Measurements from ENCODE around the gene GARNL3.

Gene GARNL3

DNA sequence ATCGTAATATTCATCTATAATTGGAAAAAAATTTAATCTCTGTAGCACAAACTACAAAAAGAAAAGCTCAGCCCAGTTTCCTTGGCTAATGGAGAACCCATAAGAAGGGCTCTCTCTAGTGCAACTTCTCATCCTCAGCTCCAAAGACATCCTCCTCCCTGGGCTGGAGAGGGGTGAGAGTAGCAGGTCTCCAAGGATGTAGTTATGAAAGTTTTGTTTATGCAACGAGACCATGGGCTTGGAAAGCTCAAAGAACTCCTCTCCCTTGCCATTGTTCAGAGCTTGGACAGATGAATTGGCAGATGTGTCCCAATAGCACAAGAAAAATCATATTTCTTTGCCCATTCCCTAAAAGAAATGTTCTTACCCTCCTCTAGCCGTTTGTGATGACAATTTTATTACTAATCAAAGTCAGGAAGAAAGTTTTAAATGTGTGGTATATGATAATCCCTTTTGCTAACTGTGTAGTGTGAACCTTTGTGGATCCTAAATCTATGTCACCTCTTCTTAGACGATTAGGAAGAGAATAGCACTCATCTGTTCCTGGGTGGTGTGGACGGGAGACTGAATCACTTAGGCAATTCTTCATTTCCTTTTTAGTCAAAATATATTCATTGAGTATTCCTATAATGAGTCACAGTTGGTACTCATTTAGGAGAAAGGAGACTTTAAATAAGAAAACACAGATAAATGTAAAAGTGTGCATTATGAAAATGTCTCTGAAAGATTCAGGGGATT lies 52.2 kb downstream of the GARNL3 start:
- no peak for DNase-seq

DNA sequence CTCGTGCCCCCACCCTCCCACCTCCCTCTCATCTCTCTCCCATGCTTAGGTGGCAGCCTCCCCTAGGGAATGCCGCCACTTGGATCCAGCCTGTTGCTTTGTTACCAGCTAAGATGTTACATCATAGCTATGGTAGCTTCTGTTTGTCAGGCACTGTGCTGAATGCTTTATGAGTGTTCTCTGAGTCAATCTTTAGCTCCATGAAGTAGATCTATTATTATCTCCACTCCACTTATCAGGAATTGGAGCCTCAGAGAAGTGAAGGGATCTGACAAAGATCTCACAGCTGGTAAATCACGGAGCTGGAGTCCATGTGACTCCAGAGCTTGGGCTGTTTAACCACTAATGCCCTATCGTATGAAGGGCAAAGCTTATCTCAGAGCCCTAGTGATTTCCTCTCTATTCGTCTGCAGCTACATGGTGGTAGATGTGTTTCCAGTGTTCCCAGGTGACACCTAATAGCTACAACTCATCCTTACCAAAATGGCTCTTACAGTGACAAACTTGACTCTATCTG lies 54.1 kb downstream of the GARNL3 start:
- no peak for DNase-seq

DNA sequence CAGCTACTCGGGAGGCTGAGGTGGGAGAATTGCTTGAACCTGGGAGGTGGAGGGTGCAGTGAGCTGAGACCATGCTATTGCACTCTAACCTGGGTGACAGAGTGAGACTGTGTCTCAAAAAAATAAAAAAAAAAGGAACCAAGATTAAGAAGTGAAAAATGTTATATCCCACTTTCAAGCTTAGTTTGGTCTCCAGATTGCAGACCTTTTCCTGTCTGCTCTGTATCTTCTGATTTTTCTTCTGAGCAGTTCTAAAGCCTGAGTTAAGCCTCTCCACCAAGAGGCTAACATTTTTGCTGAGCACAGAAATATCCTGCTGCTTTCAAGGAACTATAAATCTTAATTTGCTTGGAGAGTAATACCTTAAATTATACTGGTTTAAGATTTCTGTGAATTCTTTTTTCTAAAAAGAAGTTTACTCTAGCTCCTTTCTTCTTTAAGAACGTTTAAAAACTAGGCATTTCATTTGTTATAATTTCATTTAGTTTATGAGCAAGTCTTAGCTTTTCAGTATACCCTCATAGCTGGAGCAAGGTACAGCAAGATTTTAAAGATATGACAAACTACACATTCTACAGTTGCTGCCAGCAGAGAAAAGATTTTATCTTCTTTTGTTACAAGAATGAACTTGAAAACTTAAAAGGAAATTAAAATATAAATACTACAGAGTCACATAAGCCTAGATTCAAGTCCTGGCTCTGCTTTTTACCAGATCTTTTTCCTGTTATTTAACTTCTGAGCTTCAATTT lies 55.0 kb downstream of the GARNL3 start:
- DNase-seq, result no peak

DNA sequence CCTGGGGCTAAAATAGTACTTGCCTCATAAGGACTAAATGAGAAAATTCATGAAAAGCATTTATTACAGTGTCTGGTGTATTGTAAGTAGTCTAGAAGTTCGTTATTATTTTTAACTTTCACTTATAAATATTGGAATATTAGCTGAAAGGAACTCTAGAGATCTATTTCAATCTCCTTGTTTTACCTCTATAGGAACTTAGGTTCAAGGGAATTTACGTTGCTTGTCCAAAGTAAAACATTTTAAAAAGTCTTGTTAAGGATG lies 55.5 kb downstream of the GARNL3 start:
- DNase-seq, result no peak

DNA sequence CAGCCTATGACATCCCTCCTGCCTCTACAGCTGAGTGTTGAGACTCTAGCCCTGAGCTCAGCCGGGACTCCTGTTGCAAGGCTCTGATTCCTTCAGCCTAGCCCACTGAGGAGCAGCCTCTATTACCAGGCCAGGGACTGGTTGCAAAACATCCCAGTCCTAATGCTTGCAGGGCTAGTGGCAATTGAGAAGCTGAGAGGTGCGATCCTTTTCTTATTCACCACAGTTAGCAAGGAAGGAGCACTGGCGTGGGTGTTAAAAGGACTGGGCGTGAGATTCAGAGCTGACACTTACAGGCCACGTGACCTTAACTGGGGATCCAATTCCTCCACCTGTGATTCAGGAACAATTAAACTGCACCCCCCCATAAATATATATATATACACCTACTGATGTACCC lies 58.8 kb downstream of the GARNL3 start:
- no peak for DNase-seq

DNA sequence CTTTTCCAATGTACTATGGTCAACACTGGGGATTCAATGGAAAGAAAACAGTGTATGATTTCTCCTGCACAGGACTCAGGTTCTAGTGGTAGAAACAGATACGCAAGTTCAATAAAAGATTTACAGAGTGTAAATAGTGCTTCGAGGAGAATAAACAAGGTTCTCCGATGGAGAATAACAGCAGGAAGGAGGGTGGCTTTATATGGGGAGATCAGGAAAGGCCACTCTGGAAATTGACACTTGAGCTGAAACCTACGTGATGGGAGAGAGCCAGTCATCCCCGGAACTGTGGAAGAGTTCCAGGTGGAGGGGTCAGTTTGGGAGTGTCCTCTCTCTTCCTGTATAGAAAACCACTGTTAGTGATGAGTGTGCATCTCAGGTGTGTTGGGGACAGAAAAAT lies 65.9 kb downstream of the GARNL3 start:
- DNase-seq, result no peak

DNA sequence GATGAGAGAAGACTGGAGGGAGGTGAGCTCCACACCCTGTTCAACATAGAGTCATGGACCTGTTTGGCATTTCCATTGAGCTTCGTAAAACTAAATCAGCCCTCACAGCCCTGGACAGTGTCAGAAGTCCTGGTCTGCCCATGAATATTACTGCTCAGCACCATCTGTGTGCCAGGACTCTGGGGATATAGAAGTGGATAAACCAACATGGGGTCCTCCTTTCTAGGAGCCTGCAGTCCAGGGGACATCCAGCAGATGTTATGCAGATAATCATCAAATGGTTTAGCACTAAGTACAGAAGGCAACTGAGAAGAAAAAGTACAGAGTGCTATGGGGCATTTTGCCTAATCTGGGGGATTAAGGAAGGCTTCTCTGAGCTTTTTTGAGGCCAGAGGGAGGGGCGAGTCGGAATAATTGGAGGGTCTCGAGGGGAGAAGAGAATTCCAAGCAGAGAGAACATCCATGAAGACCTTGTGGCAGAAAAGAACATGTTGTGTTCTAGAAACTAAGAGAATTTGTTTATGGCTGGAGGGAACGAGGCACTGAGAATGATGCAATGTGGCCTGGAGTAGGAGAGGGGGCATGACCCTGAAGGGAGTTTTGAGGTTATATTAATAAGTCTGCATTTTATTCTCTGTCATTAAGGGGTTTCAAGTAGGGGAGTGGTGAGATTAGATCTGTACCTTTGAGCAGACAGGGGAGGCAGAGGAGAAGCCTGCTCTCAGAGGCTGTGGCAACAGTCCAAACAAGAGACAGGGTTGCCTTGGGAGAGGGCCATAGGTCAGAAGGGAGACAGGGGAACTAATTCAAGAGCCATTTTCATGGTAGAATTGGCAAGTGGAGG lies 68.9 kb downstream of the GARNL3 start:
- DNase-seq, result peak; percentile 53

DNA sequence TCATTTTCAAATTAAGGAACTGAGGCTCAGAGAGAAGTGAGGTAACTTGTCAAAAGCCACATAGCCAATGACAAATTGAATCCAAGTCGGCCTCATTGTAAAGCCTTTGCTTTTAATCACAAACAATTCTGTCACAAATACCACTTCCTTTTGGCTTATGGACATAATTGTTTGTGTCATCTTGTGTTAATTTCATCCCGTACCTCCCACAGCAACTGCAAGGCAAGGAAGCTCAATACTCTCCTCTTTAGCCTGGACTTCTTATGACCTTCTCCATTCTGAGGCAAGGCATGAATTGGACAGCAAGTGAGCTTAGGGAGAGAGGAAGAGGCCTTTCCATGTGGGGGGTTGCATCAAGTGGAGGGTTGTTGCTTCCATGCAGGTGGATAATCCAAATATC lies 70.2 kb downstream of the GARNL3 start:
- no peak for DNase-seq

DNA sequence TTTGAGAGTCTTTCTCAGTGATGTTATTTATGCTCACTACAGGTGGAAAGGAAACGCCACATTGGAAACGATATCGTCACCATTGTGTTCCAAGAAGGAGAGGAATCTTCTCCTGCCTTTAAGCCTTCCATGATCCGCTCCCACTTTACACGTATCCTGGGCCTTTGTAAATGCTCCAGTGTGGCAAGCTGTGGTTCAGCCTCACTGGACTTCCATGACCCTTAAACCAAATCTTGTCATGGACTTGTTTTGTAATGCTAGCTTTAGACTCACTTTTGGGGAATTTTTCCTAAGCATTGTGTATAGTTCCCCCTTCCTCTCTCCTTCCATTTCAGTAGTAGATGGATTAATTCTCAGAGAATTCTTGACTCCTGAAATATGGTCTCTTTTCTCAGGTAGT lies 71.5 kb downstream of the GARNL3 start:
- DNase-seq, result no peak

DNA sequence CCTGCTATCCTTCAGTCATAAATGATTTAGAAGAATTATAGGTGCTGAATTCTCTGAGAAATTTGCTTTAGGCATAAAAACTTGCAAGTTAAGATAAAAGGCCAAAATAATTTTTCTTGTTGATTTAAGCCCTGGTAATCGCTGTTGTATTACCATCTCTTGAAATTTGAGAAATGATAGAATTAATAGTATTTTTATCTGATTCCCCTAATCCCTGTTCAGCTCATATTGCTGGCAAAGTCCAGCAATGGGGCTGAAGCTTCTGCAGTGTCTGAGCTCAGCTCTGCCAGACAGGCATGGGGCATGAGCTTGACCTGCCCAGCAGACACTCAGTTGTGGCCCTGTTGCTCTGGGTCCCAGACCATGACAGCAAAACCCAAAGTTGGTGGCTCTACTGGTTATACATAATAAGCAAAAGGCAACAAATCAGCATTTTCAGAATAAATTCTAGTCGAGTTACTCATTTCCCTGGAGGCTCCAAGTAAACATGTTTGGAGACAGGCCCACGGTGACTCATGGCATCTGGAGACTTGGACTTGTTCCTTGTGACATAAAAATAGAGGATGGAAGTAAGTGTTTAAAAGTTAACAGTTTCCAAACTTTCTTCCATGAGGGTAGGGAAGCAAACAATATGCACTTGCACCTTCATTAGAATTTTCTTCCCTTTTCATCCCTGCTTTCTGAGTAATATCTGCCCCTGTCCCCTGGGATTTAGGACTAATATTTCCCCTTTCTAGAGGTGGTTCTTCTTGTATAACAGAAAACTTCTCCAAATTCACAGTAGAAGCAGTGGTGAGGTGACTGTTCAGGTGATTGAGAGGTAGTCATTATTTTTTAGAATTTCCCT lies 72.2 kb downstream of the GARNL3 start:
- DNase-seq, result no peak

DNA sequence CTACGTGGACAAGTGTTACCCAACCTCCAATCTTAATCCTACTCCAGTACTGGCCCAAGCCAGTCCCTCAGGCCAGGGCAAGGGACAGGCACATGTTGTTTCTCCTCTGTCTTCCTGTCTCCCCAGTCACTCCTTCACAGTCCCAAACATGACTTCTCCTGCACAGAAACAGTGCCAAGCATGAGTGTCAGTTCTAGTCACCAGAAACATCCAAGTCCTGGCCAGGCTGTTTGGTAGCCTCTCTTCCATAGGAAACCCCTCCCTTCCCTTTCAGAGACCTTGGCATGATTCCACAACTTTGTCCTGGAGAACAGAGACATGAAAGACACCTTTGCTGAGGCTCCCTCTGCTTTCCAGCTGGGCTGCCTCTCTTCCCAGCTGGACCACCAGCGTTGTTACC lies 76.1 kb downstream of the GARNL3 start:
- DNase-seq, result no peak

DNA sequence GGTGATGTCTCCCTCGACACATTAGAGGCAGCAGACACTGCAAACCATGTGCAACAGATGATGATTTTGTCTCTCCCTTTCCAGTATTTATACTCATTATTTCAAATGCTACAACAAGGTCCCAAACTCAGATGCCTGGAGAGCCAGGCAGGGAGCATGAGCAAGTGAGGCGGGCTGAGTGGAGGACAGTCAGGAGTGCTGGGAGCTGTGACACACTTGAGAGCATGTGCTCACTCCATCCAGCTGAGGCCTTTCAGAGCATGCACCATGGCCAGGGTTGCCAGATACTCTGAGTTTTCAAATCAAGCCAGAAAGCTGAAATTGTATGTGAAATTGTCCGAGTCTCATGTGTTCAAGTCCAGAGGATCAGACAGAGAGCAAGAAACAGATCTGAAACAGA lies 76.6 kb downstream of the GARNL3 start:
- DNase-seq, result no peak

DNA sequence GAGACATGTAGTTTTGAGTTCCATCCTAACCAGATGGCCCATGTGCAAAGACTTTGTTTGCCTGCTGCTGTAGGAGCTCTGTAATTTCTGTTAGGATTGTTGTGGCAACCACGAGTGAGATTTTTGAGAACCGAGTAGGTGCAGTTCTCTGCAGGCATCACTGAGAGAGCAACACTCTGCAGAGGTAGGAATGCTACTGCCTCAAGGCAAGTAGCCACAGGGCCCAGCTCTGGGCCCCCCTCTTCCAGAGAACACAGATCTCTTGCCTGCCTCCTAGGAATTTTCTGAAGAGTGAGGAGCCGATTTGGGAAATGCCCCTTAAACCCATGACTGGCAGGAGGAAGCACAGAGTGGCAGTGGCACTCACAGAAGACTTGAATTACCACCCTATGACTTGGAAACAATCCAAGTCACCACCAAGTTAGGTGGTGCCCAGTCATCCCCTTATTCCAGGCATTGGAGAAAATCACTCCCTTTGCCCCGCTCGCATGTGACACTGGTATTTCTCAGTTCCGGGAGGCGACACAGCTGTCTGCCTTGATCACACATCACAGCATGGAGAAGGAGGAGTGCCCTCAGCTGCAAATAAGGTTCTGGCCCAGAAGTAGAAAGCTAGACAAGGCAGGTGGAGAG lies 79.9 kb downstream of the GARNL3 start:
- no peak for DNase-seq

DNA sequence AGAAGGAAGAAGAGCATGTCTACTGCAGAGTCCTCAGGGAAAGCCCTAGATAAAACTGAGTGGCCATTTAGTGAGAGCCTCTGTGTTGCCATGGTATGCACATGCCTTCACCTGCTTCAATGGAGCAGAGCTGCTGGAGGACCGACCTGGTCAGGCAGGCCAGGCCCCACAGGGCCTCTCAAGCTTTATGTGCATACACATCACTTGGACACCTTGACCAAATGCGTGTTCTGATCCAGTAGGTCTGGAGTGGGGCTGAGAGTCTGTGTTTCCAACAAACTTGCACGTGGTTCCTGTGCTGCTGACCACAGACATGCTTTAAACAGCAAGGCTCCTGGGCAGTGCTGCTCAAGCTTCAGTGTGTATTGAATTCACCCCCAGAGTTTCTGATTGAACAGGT lies 81.0 kb downstream of the GARNL3 start:
- no peak for DNase-seq

DNA sequence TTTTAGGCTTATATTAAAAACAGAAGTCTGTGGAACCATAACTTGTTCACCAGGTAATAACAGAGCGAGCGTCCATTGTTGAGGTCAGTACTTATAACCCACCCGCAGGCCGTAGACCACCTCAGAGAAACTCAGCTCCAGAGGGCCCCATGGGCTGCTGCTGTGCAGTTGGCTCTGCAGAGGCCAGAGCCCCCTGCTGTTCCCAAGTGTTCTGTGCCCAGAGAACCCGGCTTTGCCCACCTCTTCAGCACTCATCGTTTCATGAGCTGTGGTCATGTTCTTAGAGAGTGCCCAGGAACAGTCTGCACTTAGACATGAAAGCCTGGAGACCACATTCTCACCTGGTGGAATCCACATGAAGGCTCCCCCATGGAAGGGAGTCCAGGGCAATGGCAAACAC lies 82.0 kb downstream of the GARNL3 start:
- DNase-seq, result no peak

DNA sequence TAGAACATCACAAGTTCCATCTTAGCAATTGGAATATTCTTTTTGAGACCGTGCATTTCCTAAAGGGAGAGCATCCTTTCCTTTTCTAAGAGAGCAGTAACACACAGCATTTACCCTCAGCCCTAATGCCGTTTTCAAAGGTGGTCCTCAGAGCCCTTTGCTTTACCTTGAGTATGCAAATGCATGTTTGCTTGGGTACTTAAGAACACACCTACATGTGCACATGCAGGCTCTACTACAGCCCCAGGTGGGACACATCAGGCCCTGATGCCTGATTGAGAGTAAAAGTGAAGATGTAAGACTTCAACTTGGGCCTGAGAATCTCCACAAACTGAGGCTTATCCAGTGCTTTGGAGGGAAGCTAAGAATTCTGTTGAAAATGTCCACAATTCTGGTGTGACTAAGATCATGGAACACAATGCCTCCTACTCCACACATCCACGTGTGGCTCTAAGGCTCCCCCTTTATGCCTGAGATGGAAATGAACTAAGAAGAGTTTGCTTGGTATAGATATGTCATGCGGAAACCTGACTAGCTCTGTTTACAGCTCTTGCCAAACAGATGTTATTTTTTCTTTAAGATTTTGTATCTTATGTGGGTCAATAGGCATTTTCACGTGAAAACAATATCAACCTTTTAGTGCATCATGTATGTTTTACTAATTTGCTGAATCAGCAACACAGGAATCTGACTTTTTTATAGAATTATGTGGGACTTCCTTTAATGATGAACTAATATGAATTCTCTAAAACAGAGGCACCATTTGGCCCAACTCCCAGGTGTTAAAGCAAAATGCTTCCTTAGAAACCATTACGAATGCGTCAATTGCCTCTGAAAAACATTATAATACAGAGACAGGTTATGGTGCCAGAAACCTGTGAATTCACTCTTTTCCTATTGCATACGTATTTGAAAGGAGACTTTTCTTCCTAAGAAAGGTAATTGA lies 83.5 kb downstream of the GARNL3 start:
- DNase-seq, result no peak

DNA sequence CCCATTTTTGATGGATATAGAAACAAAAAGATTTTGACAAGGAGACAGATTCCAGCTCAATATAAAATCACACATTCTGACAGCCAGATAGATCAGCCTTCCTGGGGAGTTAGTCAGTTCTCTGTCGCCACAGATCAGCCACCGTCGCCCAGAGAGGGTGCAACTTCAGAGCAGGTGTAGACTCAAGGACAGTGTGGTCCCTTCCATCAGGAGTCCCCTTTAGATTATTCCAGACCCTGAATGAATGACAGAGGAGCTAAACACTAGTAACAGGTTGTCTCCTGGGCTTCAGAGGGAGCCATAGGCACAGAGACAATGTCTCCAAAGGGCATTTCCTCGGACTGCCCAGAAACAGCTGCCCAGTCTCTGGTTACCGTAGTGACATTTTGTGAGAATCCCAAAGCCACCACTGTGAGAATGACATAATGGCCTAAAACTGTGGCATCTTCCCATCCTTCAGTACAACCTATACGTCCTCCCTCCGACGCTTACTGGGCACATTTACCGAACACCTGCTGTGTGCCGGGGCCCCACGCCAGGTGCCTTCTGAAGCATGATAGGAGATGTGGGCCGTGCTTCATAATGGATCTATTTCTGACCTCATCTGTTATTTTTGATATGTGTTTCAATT lies 85.0 kb downstream of the GARNL3 start:
- peak; percentile 44 for DNase-seq

DNA sequence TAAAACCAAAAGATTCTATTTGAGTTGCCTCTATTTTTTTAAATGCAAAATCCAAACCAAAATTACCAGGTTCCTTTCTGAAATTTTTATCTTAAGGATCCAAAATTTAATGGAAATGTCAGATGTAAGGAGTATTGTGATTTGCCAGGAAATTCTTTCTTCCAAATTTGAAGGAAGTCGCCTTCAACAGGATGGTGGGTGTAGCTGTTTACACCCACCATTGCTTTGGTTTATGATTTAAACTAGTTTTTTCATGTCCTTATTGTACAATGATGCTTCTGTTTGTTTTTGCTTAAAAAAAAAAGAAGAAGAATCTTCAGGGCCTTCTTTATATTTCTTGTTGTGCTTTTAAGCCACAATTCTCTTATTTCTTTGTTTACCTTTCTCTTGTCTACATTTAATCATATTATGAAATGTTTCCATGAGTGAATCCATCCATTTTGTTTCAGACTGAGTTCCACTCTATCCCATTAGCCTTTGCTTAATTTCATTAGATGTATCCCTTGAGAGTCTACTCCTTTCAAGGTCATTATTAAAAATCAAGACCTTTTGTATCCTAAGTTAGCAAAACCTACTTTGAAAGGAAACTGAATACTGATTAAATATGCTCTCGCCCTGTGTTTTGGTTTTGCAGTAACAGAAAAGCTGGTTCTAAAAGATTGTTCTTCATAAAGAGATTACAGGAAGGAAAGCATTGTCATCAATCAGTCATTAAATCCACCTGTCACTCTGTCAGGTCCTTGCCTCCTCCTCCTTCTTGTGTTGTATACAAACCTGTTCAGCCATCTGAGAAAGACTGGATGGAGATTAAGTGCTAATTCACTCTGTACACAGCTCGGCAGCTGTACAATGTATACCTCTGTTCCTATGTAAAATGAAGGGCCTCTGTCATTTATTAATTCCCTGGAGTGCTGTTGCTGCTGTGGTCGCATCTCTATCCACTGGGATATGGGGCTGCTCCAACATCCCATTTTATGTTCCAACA lies 86.9 kb downstream of the GARNL3 start:
- no peak for DNase-seq

DNA sequence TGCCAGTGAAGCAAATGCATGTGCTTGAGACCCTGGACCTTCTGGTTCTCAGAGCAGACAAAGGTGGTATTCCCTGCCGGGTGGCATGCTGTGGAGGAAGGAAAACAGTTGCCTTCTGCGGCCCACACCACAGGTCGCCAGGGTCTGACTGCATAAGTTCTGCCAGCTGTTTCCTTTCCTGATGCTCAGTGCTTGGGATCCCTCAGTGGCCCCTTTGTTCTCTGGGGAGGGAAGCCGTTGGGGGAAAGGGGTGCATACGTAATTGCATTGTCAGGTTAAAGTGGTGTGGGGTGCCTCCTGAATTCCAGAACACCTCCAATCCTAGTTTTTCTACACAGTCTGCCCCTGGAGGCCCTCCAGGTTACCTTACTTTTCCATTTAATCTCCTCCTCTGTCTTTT lies 89.3 kb downstream of the GARNL3 start:
- no peak for DNase-seq
